Fibroblast of skin of abdomen (primary cell): ENCODE results near the gene SP140L.
"Not testable (repeated sequence)": the region's sequence is repeated elsewhere in the genome, so short reads cannot be mapped to it uniquely, and the experiment has no call there.

Experiments
- DNase-seq: peaks from one replicate; pipeline ENCODE4 v3.0.0-alpha.2; 2013

The SP140L gene

DNA sequence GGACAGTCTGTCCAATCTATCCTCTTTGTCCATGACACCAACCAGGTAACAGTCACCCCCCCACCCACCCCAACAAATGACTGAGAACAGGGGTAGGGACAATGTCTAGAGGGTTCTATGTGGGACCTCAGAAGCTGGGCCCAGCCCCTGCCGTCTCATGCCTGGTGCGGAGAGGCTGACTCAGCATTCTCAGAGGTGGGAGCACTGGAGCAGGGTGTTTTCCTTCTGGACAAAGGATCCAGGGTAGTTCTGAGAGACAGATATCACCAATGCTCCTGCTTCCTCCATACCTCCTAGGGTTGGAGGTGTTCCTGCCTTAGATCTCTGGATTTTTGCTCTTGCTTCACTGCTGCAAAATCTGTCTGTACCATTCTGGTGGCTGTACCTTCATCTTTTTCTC, 55.1 kb downstream of the SP140L start:
- no peak for DNase-seq

DNA sequence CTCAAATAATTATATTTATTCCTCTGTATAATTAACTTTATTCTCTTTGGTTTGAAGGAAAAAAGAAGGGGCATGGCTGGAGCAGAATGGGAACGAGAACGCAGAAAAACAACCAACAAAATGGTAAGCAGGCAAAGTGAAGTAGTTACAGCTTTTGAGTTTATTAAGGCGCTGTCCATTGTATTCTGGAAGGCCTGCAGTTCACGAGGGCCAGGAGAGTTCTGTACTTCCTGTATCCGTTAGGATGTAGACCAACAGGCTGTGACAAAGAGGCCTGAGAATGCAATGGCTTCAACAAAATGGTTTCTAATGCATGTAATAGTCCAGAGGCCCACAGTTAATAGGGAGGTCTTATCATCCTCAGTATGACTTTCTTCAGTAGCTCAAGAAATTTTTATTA, 56.5 kb downstream of the SP140L start:
- no peak for DNase-seq

DNA sequence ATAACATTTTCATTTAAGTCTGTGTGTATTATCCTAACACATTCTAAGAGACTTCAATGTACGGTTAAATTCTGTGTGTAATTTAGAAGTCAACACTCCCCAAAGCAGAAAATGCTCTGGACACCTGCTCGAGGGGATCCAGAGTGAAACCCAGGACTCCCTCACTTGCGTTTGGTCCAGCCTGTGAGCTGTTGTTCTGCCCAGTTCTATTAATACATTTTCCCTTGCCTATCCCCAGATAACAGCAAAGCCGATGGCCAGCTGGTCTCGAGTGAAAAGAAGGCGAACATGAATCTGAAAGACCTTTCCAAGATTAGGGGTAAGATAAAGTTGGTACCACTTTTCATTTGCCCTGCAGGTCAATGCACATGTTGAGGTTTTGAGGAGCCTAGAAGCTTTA, 58.0 kb downstream of the SP140L start:
- DNase-seq: no peak

DNA sequence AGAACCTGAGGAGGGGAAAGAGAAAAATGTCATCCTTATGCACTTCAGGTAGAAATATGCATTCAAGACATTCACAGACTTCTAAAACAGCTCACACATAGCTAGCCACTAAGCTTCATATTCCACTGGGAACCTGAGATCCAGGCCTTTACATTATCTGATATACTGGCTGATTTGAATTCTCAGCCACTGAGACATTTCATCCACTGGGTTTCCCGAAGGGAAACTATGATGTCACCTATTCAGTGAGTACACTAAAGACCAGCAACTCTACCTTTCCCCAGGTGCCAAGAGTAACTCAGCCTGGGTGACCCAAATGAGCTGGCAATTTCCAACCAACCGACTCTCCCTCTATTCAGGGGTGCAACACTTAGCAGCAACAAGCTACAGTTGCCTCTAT, 67.3 kb downstream of the SP140L start:
- no peak for DNase-seq

DNA sequence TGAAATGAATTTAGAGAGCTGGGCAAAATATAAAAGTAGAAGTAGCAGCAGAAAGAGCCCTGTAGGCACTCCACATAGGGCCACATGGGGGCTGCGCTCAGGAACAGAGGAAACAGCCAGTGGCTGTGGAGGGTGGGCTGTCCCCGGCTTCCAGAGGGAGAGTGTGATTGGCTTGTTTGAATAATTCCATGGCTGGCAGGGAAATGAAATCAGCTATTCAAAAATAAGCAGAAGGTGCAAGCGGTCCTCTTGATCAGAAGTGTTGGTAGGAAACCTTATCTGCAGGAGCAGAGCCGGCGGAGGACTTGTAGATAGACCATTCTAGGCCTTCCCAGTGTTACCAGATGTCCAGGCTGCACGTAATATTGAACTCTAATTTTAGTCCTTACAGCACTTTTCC, 71.7 kb downstream of the SP140L start:
- DNase-seq: not testable (repeated sequence)

DNA sequence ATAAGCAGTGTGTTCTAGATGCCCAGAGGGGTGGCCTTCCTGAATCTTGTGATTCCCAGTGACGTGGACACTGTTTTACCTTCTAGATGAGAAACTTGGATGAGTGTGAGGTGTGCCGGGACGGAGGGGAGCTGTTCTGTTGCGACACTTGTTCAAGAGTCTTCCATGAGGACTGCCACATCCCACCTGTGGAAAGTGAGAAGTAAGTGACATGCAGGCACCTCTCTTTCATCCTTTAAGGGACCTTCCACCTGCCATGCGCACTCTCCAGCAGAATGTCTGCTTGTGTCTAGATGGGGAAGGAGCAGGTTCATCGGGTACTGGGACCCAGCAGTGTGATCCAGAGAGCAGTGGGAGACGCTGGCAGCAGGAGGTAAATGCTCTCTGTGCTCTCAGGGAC, 73.0 kb downstream of the SP140L start:
- DNase-seq: no peak

DNA sequence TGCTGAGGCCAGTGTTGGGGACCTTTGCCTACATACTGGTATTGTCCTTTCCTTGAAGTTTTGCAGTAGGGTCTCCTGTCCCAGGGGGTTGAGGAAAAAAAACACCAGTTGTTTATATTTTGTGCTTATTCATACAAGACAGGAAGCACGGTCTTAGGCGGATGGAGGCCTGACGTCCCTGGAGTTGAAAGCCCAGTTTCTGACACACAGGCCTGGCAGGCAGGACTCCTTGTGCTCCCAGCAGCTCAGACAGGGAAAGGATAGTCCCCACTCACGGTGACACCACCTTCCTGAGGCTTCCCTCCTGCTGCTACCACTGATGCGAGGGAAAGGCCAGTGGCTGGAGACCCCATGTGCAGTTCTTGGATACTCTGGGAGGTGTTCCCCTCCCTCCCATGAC, 73.5 kb downstream of the SP140L start:
- DNase-seq: no peak

DNA sequence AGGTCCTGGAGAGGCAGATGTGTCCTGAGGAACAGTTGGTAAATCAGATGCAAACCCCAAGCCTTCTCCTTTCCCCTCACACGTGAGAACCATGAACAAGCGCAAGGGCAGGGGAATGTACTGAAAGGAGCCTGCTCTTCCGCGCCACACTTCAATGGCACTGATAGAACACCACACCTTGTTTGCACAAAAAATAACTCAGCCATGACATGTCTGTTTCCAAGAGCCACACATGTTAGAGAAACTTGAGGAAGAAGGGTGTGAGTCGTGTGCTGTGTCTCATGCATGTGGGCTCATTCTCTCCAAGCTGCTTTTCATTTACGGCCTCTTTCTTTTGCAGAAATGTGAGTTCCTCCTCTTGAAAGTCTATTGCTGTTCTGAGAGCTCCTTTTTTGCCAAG, 74.0 kb downstream of the SP140L start:
- not testable (repeated sequence) for DNase-seq

DNA sequence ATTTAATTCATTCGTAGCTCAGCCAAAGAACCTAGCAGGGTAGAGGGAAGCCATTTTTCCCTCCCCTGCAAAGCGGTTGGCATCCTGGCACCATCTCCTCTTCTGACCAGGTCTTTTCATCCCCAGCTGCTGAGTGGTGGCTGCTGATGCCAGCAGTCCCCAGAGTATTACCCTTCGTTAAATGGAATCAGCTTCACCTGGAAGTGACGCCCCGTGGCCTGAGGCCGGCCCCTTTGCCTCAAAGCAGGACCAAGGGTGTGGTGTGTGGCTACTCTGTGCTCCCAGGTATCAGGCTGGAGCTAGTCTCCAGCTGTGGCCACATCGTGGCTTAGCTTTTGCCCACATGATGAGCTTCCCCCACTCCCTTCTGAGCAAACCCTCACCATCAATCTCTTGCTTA, 76.8 kb downstream of the SP140L start:
- no peak for DNase-seq

DNA sequence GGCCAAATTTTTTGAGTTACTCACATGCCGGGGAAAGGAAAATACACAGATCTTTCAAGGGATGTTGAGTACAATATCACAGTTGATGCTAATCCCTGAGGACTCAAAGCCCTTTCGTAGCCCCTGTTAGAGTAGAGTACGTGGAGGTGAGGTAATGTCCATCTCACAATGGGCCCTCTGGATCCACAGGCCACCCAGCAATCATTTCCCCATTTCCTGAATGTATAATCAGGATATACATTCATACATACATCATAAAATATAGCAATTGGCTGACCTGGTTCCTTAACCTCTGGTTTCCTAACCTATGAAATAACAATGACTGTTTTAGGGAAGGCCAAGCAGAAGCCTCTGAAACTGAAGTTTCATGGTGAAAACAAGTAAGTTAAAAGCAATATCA, 78.8 kb downstream of the SP140L start:
- DNase-seq: no peak

DNA sequence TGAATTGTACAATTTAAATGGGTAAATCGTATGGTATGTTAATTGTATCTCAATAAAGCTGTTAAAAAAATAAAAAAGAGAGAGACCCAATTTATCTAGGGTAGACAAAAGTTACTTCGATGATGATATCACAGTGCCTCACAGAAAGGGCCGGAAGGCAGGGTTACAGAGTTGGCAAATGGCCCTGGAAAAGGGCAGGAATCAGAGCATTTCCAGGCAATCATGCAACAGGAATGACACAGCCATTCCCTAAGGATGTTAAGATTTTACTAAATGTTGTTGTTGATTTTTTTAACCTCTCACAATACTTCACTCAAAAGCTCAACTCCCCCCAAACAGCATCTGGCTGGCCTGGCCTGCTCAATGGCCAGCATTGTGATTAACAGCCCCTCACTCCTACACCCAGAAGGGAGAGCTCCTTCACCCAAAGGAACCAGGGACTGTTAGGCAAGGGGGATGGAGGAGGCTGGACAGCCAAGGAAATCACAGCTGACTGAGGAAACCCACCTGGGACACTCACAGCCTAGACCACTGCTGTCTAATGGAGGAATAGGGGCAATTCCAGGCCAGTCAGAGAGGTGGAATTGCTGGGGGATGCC, 81.3 kb downstream of the SP140L start:
- DNase-seq: peak; percentile 73

DNA sequence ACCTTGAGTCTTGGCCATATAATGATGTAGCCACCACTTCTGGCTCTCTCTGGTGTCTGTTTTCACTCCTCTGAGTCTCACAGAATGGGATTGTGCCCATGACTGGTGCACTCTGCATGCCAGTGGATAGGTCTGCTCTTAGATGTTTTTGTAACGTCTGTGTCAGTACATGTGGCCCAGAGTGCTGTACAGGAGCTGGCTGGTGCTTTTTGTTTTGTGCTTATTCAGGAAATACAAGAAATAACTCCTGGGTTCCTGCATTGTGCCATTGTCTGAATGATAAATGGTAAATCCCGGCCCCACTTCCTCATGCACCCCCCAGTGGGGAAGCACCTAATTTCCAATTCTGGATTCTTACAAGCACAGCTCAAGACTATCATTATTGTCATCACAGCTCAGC, 82.3 kb downstream of the SP140L start:
- not testable (repeated sequence) for DNase-seq

DNA sequence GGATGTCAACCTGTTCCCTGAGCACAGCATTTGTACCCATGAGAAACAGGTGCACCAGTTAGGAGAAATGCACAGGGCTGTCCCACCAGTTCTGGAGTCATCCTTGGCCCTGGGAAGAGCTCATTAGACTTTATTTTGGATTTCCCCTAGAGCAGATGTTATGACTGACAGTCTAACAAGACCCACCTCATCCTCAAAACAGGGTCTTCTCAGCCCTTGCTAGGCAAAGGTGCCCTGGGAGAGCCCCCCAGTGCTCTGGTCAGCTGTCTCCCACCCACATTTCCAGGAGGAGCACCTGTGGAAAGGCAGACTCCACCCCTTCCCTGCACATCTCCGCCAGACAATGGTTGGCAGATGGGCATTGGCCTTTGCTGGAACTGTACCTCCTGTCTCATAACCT, 83.3 kb downstream of the SP140L start:
- no peak for DNase-seq

DNA sequence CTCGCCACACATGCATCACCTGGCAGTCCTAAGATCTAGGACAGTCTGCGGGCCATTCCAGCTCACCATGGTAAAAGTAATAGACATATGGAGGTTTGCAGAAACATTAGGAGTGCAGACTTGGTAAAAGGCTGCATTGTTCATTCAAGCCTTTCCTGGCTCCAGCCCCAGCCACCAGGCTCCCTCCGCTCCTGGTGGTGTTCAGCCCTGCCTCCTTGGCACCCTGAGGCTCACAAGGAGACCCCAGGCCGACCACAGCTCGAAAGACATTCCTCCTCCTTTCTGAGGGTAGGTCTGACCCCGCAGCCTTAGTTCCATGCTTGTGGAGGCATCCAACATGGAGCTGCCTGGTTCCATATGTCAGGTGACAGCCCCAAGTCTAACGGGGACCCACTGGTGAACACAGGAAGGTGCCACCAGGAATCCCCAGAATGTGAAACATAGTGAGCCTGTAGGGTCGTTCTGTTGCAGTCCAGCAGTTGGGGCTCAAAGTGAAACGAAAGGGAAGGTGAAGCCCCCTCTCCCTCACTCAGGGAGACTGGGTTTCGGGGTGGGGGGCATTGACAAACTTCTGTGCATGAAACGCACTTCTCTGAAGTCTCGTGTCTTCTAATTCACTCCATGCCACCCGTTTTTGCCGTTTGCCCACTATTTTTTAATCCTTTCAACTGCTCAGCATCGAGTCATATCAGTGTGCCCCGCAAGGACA, 84.0 kb downstream of the SP140L start:
- DNase-seq: no peak

DNA sequence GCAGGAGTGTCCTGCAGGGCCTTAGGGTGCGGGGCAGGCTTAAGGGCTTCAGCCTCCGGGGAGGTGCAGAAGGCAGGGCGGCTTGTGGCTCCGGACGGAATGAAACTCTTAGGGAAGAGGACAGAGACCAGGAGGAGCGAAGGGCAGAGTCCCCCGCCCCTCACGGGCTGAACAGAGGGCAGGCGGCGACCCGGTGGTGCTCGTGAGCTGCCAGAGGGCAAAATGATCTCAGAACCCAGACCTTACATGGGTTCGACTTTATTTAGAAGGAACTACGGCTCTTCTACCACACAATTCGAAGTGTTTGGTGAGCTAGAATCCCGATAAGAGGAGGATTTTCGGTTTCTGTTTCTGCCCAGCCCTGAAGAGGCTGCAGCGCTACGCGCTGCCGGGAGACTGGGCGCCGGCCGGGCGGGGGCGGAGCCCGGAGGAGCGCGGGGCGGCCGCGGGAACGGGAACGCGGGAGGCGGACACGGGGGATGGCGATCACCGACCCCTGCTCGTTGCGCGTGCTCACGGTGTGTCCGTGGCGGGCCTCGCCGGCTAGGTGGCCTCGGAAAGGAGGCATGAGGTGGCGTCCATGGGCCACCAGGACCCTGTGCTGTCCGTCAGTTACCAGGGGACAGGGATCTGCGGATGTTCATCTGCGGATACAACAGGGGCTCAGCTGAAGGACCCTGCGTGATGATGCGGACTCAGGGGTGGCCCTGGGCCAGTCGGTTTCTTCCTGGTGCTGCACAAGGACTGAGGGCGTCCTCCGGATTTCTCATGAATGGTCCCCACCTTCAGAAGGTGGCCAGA, 84.8 kb downstream of the SP140L start:
- peak; percentile 62 for DNase-seq

DNA sequence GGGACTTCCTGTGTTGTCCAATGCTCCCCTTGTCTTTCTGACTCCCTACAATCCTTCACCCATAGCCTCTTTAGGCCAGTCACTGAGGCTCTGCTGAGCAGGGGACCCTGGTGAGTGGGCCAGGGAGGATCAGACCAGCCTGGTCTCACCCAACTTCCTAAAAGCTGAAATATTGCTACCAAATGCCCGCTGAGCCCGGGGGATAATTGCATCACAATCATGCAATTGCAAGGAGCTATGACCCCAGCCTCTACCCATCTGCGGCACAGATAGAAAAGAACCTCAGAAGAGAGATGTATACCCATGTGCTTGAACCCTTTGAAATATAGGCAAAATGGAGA, 85.3 kb downstream of the SP140L start:
- no peak for DNase-seq

DNA sequence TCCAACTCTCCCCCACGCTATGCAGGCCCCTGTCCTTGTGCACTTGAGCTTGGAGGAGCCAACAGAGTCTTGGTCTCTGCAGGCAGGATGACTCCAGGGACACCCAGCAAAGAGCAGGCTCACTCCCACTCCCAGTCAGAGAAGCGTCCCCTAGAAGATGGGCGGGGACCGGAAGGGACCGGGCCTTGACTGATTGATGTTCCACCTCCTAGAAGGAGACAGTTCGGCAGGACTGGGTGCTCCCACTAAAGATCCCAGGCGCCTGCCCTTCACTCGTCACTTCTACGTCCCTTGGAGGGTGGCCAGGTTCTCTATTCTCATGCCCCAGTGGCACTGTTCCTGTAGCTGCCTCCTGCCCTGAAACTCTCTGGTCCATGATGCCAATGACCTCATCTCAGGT, 85.9 kb downstream of the SP140L start:
- no peak for DNase-seq

DNA sequence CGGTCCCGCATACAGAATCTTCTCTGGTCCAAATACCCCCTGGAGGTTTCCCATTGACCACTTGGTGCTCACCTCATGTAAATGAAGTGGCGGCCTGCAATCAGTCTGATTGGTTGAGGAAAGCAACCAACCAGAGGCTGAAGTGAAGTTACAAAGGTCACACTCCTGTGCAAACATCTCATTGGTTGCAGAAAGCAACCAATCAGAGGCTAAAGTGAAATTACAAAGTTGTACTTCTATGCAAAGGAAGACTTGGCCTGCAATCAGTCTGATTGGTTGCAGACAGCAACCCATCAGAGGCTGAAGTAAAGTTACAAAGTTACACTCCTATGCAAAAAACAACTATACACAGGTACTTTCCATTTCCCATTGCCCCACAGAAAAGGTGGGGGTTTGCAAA, 86.5 kb downstream of the SP140L start:
- no peak for DNase-seq

DNA sequence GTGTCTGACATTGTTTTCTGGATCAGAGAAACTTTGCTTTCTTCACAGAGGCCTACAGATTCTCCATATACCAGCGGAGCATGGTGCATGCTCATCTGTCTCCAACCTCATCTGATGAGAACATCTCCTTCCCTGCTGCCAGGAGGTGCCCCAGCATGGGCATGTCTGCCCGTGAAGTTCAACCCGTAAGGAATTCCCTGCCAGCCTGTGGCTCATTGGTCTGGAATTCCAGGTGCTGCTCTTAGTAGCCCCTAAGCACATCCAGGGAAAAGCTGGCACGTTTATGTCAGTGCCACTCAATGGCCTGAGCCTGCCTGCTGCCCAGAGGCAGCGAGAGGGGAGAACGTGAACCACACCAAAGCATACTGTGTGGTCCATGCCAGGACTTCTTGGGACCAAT, 87.3 kb downstream of the SP140L start:
- DNase-seq: no peak

DNA sequence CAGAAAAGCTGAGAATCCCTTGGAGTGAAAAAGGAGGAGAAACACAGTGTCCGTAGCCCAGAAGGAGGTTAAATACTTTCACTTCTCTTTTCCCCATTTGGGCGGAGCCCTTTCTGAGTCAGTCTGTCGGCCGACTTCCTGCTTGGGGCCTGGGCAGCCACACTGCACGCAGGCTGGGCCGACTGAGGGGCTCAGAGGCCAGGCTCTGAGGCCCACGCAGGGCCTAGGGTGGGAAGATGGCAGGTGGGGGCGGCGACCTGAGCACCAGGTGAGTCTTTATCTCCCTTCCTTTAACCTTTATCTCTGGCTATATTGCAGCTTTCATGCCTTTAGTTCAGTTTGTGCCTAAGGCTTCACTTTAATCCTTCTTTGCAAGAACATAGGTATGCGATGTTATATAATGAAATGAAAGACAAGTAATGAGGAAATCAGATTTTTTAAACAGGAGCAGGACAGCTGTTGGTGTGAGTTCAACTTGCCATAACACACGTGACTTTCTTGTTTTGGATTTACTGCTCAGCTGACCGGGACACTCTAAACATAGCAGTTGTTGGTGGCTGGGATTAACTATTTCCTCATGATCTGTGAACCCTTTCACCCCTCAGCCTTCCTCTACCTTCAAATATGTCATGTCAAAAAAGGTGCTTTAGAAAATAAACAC, 89.2 kb downstream of the SP140L start, which contains the start of gene SP100:
TSS of gene SP100 (plus strand) at position 141 of the 661 bp plus-strand sequence. CDS start at position 237, 96 bp downstream.
- peak; percentile 83 for DNase-seq

DNA sequence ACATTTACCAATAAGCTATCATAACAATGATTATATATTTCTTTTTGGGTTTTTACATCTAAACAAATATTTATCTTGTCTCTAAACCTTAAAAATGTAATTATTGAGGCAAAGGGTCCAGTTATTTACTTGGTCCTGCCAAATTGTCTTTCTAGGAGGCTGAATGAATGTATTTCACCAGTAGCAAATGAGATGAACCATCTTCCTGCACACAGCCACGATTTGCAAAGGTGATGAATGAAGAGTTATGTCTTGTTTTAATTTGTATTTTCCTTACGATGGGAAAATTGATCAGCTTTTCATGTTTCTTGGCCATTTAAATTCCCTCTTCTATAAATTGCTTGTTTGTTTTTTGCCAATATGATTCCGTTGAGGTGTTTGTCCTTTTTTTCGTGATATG, 90.4 kb downstream of the SP140L start:
- no peak for DNase-seq

DNA sequence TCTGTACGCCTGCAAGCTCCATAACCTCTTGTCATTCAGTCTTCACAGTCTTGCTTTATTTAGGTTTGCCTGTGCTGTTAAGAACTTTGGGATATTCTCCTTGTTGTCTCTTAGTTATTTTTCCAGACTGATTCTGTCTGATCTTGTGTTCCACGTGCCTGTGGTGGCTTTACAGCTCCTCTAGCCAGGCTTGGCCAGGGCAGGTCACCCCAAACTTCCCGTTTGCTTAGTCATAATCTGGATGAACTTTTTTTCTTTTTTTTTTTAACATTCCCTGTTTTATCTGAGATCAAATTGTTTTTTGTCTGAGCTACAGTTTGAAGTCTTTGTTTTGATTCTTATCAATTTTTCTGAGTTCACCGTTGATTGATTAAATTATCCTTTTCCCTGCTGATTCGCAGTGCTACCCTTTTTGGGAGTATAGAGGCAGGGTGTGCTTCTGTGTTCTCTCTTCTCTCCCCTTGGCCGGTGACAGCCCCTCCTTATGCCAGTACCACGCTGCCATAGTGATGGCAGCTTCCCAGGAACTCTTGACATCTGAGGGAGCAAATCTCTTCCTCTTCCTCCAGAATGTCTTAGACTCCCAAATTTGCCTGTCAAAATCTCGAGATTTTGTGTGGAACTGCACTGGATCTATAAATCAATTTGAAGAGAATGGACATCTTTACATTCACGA, 91.5 kb downstream of the SP140L start:
- peak; percentile 48 for DNase-seq

DNA sequence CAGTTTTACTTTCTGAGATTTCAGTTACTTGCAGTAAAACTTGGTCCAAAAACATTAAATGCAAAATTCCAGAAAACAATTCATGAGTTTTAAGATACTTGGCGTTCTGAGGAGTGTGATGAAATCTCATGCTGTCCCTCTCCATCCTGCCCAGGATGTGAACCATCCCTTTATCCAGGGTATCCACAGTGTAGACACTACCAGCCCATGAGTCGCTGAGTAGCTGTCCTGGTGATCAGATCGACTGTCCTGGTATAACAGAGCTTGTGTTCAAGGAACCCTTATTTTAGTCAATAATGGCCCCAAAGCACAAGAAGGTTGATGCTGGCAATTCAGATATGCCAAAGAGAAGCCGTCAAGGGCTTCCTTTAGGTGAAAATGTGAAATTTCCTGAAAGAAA, 92.2 kb downstream of the SP140L start:
- DNase-seq: no peak
